SU-DHL-6 (cell line): Measurements from ENCODE around the gene MCTP1.

Experiments used
- H2AFZ ChIP-seq: fragments of 200-600 bp; sonication (generic); 2 replicates; pipeline ENCODE4 v1.6.1; 2014; ENCODE audit warnings: low read depth, mild to moderate bottlenecking, moderate library complexity, mixed read lengths, antibody characterized with exemption, low read length; ENCODE audit not compliant: severe bottlenecking
- H3F3A ChIP-seq: fragments of 200-600 bp; shearing (Covaris generic); 2 replicates; pipeline ENCODE4 v1.6.0; 2016; ENCODE audit warnings: antibody characterized with exemption, mild to moderate bottlenecking; ENCODE audit not compliant: insufficient read depth
- H3K27ac ChIP-seq: fragments of 200-600 bp; sonication (generic); 2 replicates; pipeline ENCODE4 v1.5.1; 2016; ENCODE audit warnings: low read depth, mild to moderate bottlenecking, low read length, moderate library complexity, mixed read lengths
- H3K27me3 ChIP-seq: fragments of 200-600 bp; sonication (generic), shearing (Covaris generic); 2 replicates; pipeline ENCODE4 v1.6.0; 2014; ENCODE audit warnings: mild to moderate bottlenecking, low read length
- H3K36me3 ChIP-seq: fragments of 200-600 bp; sonication (generic); 2 replicates; pipeline ENCODE4 v1.6.1; 2014; ENCODE audit warnings: mild to moderate bottlenecking, low read length, mixed read lengths
- H3K4me2 ChIP-seq: fragments of 300-600, 200-600 bp; shearing (Covaris generic), sonication (generic); 2 replicates; pipeline ENCODE4 v1.6.0; 2014; ENCODE audit warnings: low read length, low read depth, mild to moderate bottlenecking; ENCODE audit not compliant: poor library complexity, severe bottlenecking
- H3K4me3 ChIP-seq: fragments of 200-600 bp; sonication (generic); 2 replicates; pipeline ENCODE4 v1.5.1; 2014; ENCODE audit warnings: antibody characterized with exemption, low read length, mild to moderate bottlenecking, mixed read lengths; ENCODE audit not compliant: insufficient read depth, poor library complexity, severe bottlenecking
- H3K79me2 ChIP-seq: fragments of 200-600 bp; sonication (generic); 2 replicates; pipeline ENCODE4 v1.6.1; 2014; ENCODE audit warnings: mild to moderate bottlenecking, low read length, moderate library complexity; ENCODE audit not compliant: insufficient read depth
- H3K9ac ChIP-seq: fragments of 200-600 bp; sonication (generic); 2 replicates; pipeline ENCODE4 v1.7.0; 2014; ENCODE audit warnings: mild to moderate bottlenecking, low read length
- H3K9me2 ChIP-seq: fragments of 200-600 bp; sonication (generic); replicated peaks from 2 replicates; pipeline ENCODE4 v1.6.1; 2014; ENCODE audit warnings: low read length; ENCODE audit not compliant: insufficient read depth
- H3K9me3 ChIP-seq: fragments of 200-600 bp; sonication (generic); 2 replicates; pipeline ENCODE4 v1.6.1; 2014; ENCODE audit warnings: low read length, mixed read lengths; ENCODE audit not compliant: insufficient read depth
- H4K20me1 ChIP-seq: fragments of 200-600 bp; sonication (generic); 2 replicates; pipeline ENCODE4 v1.6.1; 2014; ENCODE audit warnings: low read depth, mild to moderate bottlenecking, antibody characterized with exemption, low read length, moderate library complexity, mixed read lengths
- CTCF ChIP-seq: fragments of 200-600 bp; sonication (generic); IDR thresholded peaks from one replicate; pipeline ENCODE4 v1.5.1; 2017; ENCODE audit warnings: antibody characterized with exemption, mild to moderate bottlenecking, low read length, moderate library complexity; ENCODE audit not compliant: insufficient read depth, poor library complexity, severe bottlenecking
- EZH2phosphoT487 ChIP-seq: fragments of 200-600 bp; sonication (generic), shearing (Covaris generic); conservative IDR thresholded peaks from 2 replicates; pipeline ENCODE4 v1.6.1; 2018; ENCODE audit warnings: mild to moderate bottlenecking, antibody characterized with exemption, low read length, moderate library complexity, mixed read lengths

MCTP1 gene

DNA sequence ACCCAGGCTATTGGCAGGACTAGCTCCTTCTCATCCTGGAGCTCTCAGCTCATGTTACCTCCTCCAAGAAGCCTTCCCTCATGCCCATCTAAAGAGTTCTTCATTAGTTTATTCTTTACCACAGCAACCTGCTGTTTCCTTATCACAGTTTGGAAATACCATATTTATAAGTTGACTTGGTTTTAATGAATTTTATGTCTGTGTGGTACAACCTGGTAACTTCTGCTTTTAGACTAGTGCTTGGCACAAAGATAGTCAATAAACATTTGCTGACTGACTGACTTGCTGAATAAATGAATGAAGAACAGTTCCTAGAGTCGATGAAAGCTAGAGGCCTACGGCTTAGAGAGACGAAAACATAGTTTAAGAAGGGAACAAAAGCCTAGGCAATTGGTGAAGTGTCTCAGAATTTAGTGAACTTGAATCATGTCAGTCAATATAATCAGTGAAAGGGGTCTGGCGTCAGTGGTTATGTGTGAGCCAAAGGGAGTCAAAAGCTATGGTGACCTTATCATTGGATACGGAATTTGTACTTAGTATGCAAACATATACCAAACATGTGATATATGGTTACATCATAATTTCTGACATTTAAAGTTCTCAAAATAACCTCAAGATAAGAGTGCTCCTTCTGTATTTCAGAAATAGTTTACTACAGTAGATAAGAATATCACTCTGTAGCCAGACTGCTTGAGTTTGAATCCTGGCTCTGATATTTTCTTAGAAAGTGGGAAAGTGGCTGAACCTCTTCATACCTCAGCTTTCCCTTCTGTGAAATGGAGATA, 239.5 kb downstream of the MCTP1 start:
- Histone ChIP-seq H3K4me3 (no peak overlapping the region), H3F3A (no peaks in the 10 kb centered on the region), H3K9ac (no peak overlapping the region), H3K36me3 (no peaks in the 10 kb centered on the region), H3K9me3 (no peaks in the 10 kb centered on the region), H3K4me2 (no peak overlapping the region), H3K9me2 (peaks cover 4% of the 10 kb centered on the region; the same call in 1 of the 2 replicates), H4K20me1 (no peaks in the 10 kb centered on the region), H3K27ac (no peak overlapping the region), H3K79me2 (no peaks in the 10 kb centered on the region), H2AFZ (no peak overlapping the region), H3K27me3 (no peaks in the 10 kb centered on the region)
- TF ChIP-seq EZH2phosphoT487 (no peak), CTCF (no peak)

DNA sequence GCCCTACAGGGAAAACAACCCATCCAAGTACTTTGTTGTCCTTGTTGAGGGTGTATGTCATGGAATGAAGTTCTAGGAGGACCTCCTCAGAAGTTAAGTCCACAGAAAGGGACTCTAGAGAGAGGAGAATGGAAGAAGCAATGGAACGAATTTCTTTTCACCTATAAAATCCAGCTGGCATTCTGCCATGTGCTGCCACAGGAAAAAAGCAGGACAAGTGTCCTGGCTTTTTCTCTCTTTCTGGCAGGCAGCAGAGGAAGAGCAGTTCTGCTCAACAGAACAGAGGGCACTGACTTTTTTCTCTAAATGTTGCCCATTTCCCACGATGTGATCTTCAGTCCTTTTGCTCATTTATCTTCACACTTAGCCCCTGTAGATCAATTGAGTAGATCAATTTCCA, 240.8 kb downstream of the MCTP1 start:
- Histone ChIP-seq H3K27ac (no peak overlapping the region), H2AFZ (no peak overlapping the region), H3K9me3 (no peaks in the 10 kb centered on the region), H4K20me1 (no peaks in the 10 kb centered on the region), H3K27me3 (no peaks in the 10 kb centered on the region), H3K4me2 (no peak overlapping the region), H3K9me2 (no peaks in the 10 kb centered on the region), H3K79me2 (no peaks in the 10 kb centered on the region), H3F3A (no peaks in the 10 kb centered on the region), H3K9ac (no peak overlapping the region), H3K36me3 (no peaks in the 10 kb centered on the region), H3K4me3 (no peak overlapping the region)
- TF ChIP-seq CTCF (no peak), EZH2phosphoT487 (no peak)

DNA sequence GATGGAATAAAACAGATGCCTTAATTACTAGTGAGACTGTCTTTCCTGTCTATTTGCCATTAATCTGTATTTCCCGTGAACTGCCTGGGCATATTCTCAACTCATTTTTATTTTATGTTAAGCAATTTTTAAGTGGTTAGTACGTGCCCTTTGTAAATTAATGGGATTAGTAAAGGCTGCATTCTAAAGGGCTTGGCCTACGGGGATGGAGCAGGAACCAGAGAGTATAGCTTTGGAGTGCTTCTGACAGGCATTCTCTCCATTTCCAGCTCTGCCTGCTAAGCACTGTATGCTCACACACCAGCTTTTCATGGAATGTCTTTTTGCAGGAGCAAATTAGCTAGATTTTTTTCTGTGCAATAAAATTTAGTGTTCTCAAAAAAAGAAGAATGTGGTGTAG, 241.2 kb downstream of the MCTP1 start:
- Histone ChIP-seq H3F3A (no peaks in the 10 kb centered on the region), H3K4me3 (no peak overlapping the region), H3K4me2 (no peak overlapping the region), H4K20me1 (no peaks in the 10 kb centered on the region), H3K36me3 (no peaks in the 10 kb centered on the region), H3K27ac (no peak overlapping the region), H3K9ac (no peak overlapping the region), H3K27me3 (no peaks in the 10 kb centered on the region), H3K9me3 (no peaks in the 10 kb centered on the region), H2AFZ (no peak overlapping the region), H3K9me2 (no peaks in the 10 kb centered on the region), H3K79me2 (no peaks in the 10 kb centered on the region)
- TF ChIP-seq CTCF, result no peak
- TF ChIP-seq EZH2phosphoT487, result no peak
